NCI-H1092 treated with DMSO at 0.1 percent for 48 hours (cell line): ENCODE measurements around the gene POGLUT3.

Experiments
- DNase-seq: peaks from one replicate; lab custom pipeline; 2025; lab: John Stamatoyannopoulos, UW

Gene POGLUT3

GRCh38 chr11:108500721-108501120, 2.5 kb upstream of the POGLUT3 start:
- no peak for DNase-seq

- no peak for DNase-seq
Measured at GRCh38 chr11:108500169-108500568, 2.0 kb upstream of the POGLUT3 start.

GRCh38 chr11:108498816-108499408, 728 bp upstream of the POGLUT3 start:
- DNase-seq, result no peak

- peak; percentile 82 for DNase-seq
Measured at GRCh38 chr11:108497317-108498045, 703 bp downstream of the POGLUT3 start.

- DNase-seq, result peak; percentile 10
Measured at GRCh38 chr11:108496643-108497256, 1.4 kb downstream of the POGLUT3 start.

GRCh38 chr11:108495326-108495725, 2.9 kb downstream of the POGLUT3 start:
- no peak for DNase-seq

- peak; percentile 36 for DNase-seq
Measured at GRCh38 chr11:108494182-108494581, 4.0 kb downstream of the POGLUT3 start.

GRCh38 chr11:108491936-108492335, 6.2 kb downstream of the POGLUT3 start:
- DNase-seq, result no peak

GRCh38 chr11:108486828-108487227, 11.4 kb downstream of the POGLUT3 start:
- no peak for DNase-seq

- DNase-seq, result no peak
Measured at GRCh38 chr11:108486331-108486730, 11.9 kb downstream of the POGLUT3 start.

GRCh38 chr11:108483163-108483562, 15.0 kb downstream of the POGLUT3 start:
- no peak for DNase-seq

- no peak for DNase-seq
Measured at GRCh38 chr11:108474664-108475463, 23.3 kb downstream of the POGLUT3 start.

- no peak for DNase-seq
Measured at GRCh38 chr11:108472681-108473080, 25.5 kb downstream of the POGLUT3 start.

GRCh38 chr11:108468478-108468864, 29.7 kb downstream of the POGLUT3 start:
- no peak for DNase-seq

- peak; percentile 99 for DNase-seq
Measured at GRCh38 chr11:108467091-108467823, 30.9 kb downstream of the POGLUT3 start, which contains the start of gene C11orf65. C11orf65 (minus strand) TSS chr11:108467529; CDS start chr11:108461559, 5,970 bp downstream.

GRCh38 chr11:108466405-108466804, 31.8 kb downstream of the POGLUT3 start:
- DNase-seq, result no peak

- DNase-seq, result no peak
Measured at GRCh38 chr11:108453207-108453835, 44.9 kb downstream of the POGLUT3 start.
